Left kidney (tissue), 2 donors: ENCODE measurements around the gene RALB. TPM values are rescaled to one million over a fixed set of nuclear protein-coding genes. Genes with fewer than 3 reads are reported as not detected.
"Not testable (repeated sequence)": the region's sequence is repeated elsewhere in the genome, so short reads cannot be mapped to it uniquely, and the experiment has no call there.

Source experiments
- DNase-seq: peaks from one replicate; pipeline ENCODE4 v3.0.0-alpha.2; 2013
- polyA plus RNA-seq: library from polyadenylated mRNA; unstranded; fragments of 120-200 nt; gene quantifications from one replicate; pipeline ENCODE4 v1.2.1, GENCODE V29; 2013; ENCODE audit not compliant: insufficient read length

The RALB gene
- polyA plus RNA-seq, 1 donor: 73.5 TPM

DNA sequence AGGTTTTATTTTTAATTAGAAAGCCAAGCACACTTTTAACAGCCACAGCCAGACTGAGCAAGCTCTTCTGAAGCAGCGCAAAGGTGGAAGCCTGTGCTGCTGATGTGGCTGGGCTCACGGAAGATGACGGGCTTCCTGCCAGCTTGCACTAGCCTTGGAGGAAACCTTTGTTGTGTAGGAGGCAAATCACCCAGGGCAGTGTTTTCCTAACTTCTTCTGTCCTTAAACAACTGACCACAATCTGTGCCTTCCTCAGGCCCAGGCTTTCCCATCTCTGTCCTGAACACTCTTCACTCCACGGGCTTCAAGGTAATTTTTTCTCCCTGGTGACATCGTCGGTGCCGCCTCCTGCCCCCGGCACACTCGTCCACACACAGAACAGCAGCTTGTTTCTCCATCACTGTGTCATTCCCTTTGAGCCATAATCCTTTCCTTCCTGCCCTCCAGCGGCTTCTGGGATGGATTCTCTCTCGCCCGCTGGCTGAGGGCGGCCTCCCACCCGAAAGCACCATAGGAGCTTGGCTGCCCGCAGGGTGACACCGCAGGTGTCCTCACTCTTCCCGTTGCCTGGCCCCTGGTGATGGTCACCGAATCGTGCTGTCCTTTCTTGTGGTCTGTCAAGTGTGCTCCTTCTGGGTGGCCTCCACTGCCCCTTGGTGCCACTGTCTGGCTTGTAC, 62.2 kb downstream of the RALB start:
- no peak for DNase-seq

DNA sequence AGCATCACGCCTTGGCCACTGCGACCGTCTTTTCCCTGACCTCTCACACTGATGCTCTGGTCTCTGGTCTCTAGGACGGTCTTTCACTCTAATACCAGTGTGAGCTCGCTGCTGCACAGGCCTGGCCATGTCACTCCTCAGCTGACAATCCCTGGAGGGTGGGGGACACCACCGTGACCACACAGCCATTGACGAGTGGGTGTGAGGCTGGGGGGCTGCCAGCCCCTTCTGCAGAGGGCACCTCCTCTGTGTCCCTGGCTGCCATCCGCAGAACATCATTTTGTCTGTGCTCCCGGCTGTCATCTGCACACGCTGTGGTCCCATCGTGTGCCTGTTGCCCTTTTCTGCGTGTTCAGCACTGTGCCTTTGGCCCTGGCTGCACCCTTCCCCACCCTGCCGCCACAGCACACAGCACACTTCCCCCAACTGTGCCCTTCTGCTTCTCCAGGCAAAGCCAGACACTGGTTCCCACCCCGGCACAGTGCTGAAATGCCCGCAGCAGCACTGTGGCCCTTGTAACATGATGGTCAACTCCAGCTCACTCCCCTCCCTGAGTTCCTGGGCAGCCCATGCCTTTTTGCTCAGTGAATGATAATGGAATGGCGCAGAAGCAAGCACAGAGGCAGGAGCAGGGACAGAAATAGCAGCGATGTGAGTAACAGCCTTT, 62.8 kb downstream of the RALB start:
- no peak for DNase-seq

DNA sequence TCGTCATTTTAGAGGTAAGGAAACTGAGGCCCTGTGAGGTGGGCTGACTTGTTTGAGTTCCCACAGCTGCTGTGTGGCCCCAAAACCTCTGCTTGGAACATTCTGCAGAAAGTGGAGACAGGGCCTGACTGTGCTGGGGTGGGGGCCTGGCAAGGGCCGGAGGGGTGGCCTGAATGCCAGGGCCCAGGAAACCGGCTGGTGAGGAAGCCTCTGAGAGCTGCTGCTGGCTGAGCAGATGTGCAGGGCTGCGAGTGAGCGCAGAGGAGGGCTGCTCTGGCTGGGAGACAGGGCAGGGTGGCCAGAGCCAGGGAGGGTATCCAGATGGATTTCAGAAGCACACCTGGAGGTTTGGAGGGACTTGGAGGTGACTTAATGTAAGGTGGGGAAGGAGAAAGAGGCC, 63.4 kb downstream of the RALB start:
- DNase-seq: no peak

DNA sequence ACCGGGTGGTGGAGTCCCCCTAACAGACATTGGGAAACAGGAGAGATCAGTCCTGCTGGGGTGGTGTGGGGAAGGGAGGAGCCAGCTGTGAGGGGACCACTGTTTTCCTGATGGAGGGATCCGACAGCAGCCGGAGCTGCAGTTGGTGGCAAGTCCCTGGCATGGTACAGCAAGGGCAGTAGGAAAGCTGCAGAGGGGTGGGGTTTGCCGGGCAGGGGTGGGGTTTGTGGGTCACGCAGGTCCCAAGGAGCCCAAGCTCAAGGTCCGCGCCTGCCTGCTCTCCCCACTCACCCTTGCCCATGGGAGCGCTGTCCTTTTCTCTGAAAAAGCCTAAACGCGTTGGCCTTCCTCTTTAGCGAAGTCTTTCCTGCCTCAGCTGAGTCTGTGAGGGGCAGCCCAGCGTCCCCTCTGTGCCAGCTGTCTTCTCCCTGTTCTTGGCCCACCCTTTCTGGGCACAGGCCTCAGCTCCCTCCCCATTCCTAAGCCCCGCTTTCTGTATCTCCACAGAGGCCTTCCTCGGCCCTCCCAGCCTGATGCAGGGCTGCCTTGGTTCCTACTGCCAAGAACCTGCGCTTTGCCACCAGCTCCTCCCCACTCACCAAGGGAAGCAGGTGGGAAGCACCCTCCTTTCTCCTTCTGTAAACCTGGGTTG, 64.0 kb downstream of the RALB start:
- no peak for DNase-seq

DNA sequence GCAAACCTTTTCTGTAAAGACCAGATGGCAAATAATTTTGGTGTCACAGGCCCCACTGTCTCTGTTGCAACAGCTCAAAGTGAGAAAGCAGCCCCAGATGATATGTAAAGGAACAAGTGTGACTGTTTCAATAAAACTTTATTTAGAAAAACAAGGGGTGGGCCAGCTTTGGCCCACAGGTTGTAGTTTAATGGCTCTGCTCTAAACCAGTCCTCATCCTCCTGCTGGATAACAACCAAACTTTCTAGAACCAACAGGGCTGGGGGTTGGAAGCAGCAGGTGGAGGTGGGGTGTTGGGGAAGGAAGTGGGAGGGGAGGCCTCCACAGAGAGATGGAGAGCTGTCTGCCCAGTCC, 64.5 kb downstream of the RALB start:
- no peak for DNase-seq

DNA sequence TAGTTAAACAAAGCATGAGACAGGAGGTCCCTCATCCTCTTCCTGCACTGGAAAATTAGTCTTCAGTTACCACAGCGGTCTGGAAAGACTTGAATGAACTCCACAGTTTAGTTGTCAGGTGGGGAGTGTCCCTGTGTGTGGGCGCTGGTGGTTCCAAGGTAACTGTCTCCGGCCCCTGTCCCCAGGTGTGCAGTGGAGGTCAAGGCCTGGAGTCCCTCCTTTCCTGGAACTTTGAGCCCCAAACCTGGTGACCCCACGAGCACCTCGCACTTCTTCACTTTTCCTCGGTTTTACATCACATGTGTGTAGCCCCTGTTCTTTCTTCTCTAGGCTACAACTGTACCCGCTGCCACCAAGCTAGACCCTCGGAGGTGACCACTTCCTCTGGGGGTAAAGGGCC, 65.3 kb downstream of the RALB start:
- DNase-seq: no peak

DNA sequence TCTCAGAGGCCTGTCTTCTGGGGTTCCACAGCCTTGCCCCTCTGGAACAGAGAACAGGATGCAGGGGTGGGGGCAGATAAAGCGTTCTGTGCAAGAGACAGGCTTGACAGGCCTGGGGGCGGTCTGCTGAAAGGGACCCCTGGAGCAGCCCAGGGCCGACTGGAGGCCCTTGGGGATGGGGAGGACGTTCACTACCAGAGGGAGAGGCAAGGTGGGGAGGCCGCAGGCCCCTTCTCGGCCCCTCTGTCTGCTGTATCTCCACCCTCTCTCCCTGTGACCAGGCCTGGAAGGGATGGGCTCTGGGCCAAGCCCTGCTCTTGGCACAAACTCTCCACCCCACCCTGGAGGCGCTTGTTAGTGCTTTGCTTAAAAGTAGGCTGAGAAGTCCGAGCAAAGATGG, 66.0 kb downstream of the RALB start:
- DNase-seq: no peak

DNA sequence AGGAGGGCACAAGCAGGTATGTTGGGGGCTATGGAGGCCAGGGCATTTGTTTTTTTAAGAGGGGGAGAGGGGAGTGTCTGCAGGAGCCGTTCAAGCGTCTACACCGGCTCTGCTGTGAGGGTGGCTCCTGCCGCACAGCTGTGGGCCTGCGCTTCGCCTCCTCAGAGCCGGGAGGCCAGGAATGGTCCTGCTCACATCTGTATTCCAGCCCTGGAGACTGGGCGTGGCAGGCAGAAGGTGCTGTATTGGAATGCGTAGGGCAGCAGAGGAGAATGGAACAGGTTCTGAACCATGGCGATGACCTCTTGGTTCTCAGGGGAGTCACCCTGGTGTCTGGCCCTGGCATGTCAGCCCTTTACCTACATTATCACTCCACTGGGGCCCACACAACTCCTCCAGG, 66.5 kb downstream of the RALB start:
- DNase-seq: no peak

DNA sequence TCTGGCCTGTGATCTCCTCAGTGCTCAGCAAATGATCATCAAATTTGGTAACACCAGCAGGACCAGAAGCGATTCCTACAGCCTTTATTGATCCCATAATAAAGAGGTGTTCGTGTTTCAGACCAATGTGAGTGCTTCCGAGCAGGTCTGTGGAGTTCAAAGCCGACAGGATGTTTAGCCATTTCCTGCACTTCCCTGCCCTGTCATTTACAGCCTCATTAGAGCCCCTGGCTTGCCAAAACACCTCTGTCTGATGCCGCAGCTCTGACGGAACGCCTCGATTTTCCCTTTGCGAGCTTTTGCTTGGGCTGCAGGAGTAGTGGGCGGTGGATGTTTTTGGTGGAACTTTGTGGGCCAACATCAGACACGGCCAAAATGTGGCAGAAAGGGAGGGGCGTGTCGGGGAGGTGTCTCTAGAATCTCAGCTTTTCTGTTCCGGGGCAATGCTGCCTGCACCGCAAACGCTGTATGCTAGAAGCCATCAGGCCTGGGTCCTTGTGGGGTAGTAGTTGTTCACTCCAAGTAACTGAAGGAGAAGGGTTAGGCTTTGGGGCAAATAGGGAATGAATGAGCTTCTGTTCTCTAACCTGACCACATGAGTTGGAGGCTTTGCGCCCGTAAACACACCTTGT, 67.2 kb downstream of the RALB start:
- no peak for DNase-seq

DNA sequence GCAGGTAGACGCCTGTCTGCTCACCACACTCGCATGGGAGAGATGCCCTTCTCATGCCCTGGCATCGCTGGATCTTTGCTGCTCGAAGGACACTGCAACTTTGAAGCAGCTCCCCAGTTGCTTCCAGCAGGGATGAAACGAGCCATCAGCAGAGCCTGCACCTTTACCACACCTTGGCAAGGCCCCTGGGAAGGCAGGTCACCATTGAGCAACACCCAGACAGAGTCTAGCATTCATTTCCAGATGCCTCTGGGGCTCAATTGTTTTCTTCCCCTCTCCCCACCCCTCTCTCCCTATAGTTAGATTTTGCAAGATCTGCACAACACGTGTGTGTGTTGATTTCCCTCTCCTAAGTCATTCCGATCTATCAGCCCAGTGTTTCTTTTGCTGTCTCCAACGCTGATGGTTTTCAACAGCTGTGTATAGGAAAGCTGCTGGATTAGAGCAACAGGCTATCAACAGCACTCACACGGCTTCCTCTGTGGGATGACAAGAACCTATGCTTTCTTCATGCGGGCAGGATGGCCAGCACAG, 67.7 kb downstream of the RALB start:
- DNase-seq: no peak

DNA sequence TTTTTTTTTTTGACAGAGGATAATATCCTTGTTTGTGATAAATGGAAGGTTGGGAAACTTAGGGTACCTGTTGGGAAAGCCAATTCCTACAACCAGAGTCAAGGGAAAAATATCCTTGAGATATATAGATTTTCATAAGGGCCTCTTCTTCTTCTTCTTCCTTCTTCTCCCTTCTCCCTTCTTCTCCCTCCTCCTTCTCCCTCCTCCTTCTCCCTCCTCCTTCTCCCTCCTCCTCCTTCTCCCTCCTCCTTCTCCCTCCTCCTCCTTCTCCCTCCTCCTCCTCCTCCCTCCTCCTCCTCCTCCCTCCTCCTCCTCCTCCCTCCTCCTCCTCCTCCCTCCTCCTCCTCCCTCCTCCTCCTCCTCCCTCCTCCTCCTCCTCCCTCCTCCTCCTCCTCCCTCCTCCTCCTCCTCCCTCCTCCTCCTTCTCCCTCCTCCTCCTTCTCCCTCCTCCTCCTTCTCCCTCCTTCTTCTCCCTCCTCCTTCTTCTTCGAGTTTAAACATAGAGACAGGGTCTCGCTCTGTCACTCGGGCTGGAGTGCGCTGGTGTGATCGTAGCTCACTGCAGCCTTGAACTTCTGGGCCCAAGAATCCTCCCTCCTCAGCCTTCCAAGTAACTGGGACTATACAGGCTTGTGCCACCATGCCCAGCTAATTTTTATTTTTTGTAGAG, 68.4 kb downstream of the RALB start:
- DNase-seq: not testable (repeated sequence)

DNA sequence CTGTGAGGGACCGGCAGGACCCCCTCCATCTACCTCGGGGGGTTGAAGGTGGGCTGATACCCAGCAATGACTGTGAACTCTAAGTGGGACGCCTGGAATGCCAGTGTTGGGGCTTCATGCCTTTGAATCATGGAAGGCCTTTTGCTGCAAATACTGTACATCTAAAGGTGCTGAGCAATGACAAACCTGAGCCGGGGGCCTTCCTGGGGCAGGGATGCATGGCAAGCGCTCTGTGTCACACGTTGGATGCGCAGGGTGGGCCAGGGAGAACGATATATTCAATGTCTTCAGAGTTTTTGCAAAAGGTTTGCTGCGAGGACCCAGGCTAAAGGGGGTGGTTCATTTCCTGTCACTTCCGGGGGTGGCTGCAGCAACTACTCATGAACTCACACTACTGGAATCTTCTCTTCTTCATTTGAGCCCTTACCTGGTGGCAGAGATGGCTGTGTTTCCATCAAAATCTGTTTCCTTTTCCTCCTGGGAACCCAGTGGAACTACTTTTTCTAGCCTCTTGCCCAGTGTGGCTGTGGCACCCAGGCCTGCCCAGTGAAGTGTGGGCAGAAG, 69.2 kb downstream of the RALB start:
- no peak for DNase-seq

DNA sequence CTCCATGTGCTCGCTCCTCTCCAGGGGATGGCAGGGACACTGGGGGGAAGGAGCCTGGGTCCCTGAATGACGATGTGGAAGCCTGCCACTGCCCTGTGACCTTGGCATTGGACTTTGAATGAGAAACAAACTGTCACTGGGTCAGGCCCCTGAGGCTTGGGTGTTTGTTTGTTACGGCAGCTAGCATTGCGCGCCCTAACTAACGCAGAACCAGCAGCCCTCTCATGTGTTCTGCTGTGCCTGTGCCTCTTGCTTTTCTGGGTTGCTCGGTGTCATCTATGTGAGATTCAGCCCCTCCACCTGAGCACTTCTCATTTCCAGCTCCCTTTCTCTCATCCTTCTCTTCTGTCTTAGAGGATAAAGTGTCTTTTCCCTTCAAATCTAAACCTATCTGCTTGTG, 69.7 kb downstream of the RALB start:
- DNase-seq: no peak

DNA sequence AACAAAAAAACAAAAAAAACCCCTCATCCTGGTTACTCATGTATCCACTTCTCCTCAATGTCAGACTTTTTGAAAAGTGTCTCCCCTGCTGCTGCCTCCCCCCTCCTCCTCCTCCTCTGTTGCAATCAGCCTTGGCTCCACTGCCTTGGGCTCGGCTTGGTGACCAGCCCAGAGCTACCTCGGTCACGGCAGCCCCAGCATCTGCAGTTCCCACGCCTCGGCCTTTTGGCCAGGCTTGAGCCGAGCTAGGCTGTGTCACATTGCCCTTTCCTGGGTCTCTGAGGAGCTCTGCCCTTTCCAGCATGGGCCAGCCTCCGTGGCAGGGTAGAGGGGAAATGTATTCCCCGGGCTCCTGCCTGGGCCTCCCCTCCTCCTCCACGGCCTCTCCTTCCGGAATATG, 70.6 kb downstream of the RALB start:
- DNase-seq: no peak

DNA sequence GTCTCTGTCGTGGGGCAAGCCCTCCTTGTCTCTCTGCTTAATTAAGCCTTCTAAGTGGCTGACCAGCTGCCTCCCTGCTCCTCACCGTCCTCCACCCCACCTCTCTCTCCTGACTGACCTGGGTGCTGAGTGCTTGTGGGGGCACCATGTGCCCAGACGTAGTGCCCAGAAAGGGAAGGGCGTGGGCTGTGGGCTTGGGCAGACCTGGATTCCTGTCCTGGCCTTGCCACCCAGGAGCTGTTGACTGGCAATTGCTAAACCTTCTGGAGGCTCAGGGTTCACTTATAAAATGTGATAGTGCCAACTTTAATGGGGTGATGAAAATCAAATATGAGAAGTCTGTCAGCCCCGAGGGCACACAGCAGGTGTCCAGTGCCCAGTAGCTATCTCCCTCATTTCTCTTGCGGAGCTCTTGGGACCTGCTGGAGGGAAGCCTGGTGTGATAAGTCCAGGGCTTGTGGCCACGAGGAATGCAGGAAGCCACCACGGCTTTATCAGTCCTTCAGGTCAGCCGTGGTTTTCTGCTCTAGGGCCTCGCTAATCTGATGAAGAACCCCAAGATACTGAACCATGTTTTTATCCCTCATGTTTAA, 71.3 kb downstream of the RALB start:
- DNase-seq: no peak

DNA sequence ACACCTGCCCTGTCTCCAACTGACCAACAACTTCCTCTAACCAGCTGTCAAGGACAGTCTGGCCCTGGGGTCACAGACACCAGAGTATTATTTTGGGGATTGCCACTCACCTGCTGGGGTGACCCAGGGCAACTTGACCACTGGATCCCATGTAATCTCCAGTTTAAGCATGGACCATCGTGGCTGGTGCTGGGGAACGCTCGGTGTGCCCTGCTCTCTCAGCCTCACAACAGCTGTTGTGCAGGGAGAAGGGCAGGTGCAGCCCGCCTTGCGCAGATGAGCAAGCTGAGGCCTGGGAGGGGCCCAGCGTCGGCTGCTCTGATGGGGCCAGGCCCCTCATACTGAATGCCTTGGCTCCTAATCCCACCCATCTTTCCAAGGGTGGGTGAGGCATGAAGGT, 72.3 kb downstream of the RALB start:
- DNase-seq: no peak

DNA sequence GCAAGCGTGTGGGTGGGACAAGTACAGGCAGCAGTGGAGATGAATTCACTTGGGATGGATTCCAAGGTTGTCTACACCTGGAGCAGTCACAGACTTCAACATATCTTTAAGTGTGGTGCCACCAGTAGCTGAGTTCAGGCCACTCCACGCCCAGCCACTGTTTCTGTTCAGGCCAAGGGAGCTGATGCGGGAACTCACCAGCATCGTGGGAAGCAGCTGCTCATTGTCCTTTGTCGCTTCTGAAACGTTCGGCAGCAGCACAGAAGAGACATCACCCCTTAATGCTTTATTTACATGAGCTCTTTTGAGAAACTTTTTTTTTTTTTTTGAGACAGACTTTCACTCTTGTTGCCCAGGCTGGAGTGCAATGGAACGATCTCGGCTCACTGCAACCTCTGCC, 73.4 kb downstream of the RALB start:
- no peak for DNase-seq

DNA sequence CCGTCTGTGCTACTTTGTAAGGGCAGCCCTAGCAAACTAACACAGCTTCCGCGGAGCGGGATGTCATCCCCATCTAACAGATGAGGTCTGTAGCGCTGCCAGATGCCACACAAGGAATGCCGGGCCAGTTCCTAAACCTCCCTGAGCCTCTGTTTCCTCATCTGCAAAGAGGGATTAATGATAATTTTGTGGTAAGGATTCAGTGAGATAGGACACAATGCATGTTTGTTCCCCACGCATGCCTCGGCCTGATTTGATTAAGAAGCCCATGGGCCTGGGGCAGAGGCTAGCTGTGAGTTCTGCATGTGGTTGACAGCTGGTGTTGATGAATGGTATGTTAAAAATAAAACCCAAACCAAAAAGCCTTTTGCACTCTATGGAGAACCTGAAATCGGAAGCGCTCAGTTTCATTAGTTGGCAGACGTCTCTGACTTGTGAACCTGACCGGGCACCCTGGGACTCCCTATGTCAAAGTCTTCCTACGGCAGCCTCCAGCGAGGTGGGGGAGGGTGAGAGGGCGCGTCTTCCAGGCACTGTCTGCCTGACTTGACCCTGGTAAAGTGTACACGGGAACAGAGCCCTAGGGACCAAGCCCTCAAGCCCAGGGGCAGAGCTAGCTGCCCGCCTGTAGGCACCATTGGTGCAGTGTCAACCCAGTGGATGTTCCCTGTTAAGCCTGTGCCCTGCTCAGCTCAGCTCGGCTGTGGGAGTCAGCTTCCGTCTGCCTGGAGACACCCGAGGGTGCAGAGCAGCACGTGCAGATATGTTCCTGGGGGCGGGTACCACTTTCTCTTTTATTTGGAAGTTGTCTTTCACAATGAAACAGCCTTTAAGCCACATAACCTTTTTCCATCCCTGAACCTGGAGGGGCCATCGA, 78.5 kb downstream of the RALB start:
- DNase-seq: no peak

DNA sequence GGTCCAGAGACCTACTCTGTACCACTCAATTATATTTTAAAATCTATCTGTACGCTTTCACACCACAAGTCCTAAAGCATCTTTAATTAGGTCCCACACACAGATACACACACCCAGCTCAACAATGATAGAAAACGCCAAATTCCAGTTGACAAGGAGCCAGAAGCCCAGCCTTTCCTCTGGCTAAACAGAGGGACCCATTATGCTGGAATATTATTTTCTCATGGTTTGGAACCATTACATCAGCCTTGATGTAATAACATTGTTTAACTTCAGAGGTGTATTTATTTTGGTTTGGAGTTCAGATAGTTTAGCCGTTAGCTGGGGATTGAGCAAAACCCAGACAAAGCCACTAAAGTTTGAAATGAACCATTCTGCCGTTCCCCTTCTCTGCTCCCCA, 79.3 kb downstream of the RALB start:
- DNase-seq: no peak

DNA sequence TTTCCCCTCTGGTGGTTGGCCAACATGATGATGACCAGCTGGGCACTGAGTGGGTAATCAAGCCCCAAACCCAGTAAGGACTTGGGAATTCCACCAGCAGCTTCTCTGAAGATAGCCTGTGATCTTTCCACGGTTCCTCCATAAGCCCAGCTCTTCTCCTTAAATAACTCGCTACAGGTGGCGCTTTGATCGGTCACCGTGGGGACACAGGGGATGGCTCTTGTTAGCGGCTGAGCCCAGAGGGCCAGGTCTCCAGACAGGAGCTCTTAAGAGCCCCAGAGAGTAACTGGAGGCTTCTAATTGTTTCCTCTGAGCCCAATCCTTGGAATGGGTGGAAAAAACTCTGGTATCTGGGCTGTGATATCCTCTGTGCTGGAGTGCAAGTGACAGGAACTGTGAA, 79.7 kb downstream of the RALB start:
- DNase-seq: no peak

DNA sequence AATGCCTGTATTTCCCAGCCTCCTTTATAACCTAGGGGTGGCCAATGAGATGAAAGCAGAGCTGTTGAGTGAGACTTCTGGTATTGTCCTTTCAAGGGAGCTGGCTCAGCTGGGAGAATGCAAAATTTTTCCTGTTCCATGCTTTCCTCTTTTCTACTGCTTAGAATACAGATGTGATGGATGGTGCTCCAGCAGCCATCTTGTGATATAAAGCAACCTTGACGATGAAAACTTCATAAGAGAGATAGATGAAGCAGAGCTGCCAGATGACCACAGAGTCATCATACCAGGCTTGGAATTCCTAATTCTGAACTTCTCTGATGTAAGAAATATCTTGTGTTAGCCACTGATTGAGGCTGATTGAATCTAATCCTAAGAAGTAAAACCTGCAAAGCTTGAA, 81.4 kb downstream of the RALB start:
- no peak for DNase-seq
